ENCODE measurements around the gene CYP26A1. TPM values are rescaled to one million over a fixed set of nuclear protein-coding genes. Genes with fewer than 3 reads are reported as not detected.
A peak's percentile ranks its signal among the peaks of the same experiment; 100 is the strongest.

Gene CYP26A1
- total RNA-seq, 1 donor from 2014 or later, result 4.2 TPM

- no peak for DNase-seq (ENCODE audit: extremely low spot score, unreplicated experiment)
- Mint-ChIP-seq H3K4me1 (ENCODE audit: unreplicated experiment) (peaks cover 4% of the 10 kb centered on the region), H3K27ac (no peak overlapping the region), H3K4me3 (no peak overlapping the region), H3K36me3 (no peaks in the 10 kb centered on the region), H3K27me3 (no peaks in the 10 kb centered on the region), H3K9me3 (no peaks in the 10 kb centered on the region)
- TF ChIP-seq CTCF (conservative IDR thresholded peaks at IDR 0.05), result no peak
These were observed 41.4 kb upstream of the CYP26A1 start for GRCh38 chr10:93032105-93032808.

- no peaks in the 10 kb centered on the region for H3K9me3 Mint-ChIP-seq
- H3K27ac Mint-ChIP-seq, result no peak overlapping the region
These were observed 40.9 kb upstream of the CYP26A1 start for GRCh38 chr10:93032809-93033137.

GRCh38 chr10:93034426-93034825 lies 39.3 kb upstream of the CYP26A1 start:
- TF ChIP-seq CTCF (conservative IDR thresholded peaks at IDR 0.05), result no peak
- H3K36me3 Mint-ChIP-seq, result no peaks in the 10 kb centered on the region
- no peaks in the 10 kb centered on the region for H3K9me3 Mint-ChIP-seq
- no peak overlapping the region for H3K27ac Mint-ChIP-seq
- H3K4me1 Mint-ChIP-seq (ENCODE audit: unreplicated experiment), result peaks cover 4% of the 10 kb centered on the region
- DNase-seq (ENCODE audit: extremely low spot score, unreplicated experiment), result no peak
- H3K4me3 Mint-ChIP-seq, result no peak overlapping the region
- H3K27me3 Mint-ChIP-seq, result no peaks in the 10 kb centered on the region

More at GRCh38 chr10:93032809-93033137, 40.9 kb upstream of the CYP26A1 start:
- TF ChIP-seq CTCF (conservative IDR thresholded peaks at IDR 0.05), result no peak
- DNase-seq (ENCODE audit: extremely low spot score, unreplicated experiment), result no peak
- H3K27me3 Mint-ChIP-seq, result no peaks in the 10 kb centered on the region
- H3K36me3 Mint-ChIP-seq, result no peaks in the 10 kb centered on the region
- H3K4me1 Mint-ChIP-seq (ENCODE audit: unreplicated experiment), result peaks cover 4% of the 10 kb centered on the region
- H3K4me3 Mint-ChIP-seq, result no peak overlapping the region

- Mint-ChIP-seq H3K36me3 (no peaks in the 10 kb centered on the region), H3K4me3 (no peak overlapping the region), H3K9me3 (no peaks in the 10 kb centered on the region), H3K27me3 (no peaks in the 10 kb centered on the region), H3K4me1 (ENCODE audit: unreplicated experiment) (no peaks in the 10 kb centered on the region), H3K27ac (no peak overlapping the region)
- no peak for TF ChIP-seq CTCF (conservative IDR thresholded peaks at IDR 0.05)
- no peak for DNase-seq (ENCODE audit: extremely low spot score, unreplicated experiment)
These were observed 34.6 kb upstream of the CYP26A1 start for GRCh38 chr10:93039110-93039509.

- H3K9me3 Mint-ChIP-seq, result no peaks in the 10 kb centered on the region
- TF ChIP-seq CTCF (conservative IDR thresholded peaks at IDR 0.05), result peak; percentile 30
- no peak overlapping the region for H3K27ac Mint-ChIP-seq
- no peaks in the 10 kb centered on the region for H3K36me3 Mint-ChIP-seq
- no peak overlapping the region for H3K4me3 Mint-ChIP-seq
- DNase-seq (ENCODE audit: extremely low spot score, unreplicated experiment), result no peak
- H3K4me1 Mint-ChIP-seq (ENCODE audit: unreplicated experiment), result no peaks in the 10 kb centered on the region
- no peaks in the 10 kb centered on the region for H3K27me3 Mint-ChIP-seq
These were observed 34.0 kb upstream of the CYP26A1 start for GRCh38 chr10:93039721-93040120.
